Activated CD8-positive, alpha-beta T cell treated with anti-CD3 and anti-CD28 coated beads for 36 hours (primary cell): ENCODE data around the gene LGALS3BP. TPM values are rescaled to one million over a fixed set of nuclear protein-coding genes. Genes with fewer than 3 reads are reported as not detected.

Experiments used
- ATAC-seq: fragments of 200-7000 bp; cut with Tn5 transposase; one replicate; pipeline ENCODE4 v1.10.0; 2021; ENCODE audit warnings: mild to moderate bottlenecking, moderate library complexity
- CTCF ChIA-PET: fragments of 350-600 bp; sonication (Branson Sonifier 250); formaldehyde crosslinking; loops from one replicate; lab custom pipeline; 2021; ENCODE audit warnings: antibody characterized with exemption; lab: Charles Lee
- POLR2A ChIA-PET: fragments of 350-600 bp; sonication (Branson Sonifier 250); formaldehyde crosslinking; loops from one replicate; lab custom pipeline; 2021; ENCODE audit warnings: antibody characterized with exemption; lab: Charles Lee
- DNase-seq: peaks from one replicate; pipeline ENCODE4 v3.0.0-alpha.2; 2020
- H3K27ac Mint-ChIP-seq: one replicate; pipeline ENCODE4 v1.8.0; 2021; ENCODE audit warnings: mild to moderate bottlenecking, mixed read lengths
- H3K27me3 Mint-ChIP-seq: one replicate; pipeline ENCODE4 v1.8.0; 2021; ENCODE audit warnings: mixed read lengths
- H3K36me3 Mint-ChIP-seq: one replicate; pipeline ENCODE4 v1.8.0; 2021; ENCODE audit warnings: low read depth, mixed read lengths
- H3K4me1 Mint-ChIP-seq: one replicate; pipeline ENCODE4 v1.8.0; 2021; ENCODE audit warnings: low read depth, mixed read lengths
- H3K4me3 Mint-ChIP-seq: one replicate; pipeline ENCODE4 v1.8.0; 2021; ENCODE audit warnings: mild to moderate bottlenecking, moderate library complexity, mixed read lengths
- H3K9me3 Mint-ChIP-seq: one replicate; pipeline ENCODE4 v1.8.0; 2021; ENCODE audit warnings: mixed read lengths
- CTCF ChIP-seq: fragments of 200-600 bp; IDR thresholded peaks from one replicate; pipeline ENCODE4 v1.8.0; 2022; ENCODE audit warnings: antibody characterized with exemption, mild to moderate bottlenecking
- intact Hi-C: fragments of 100-400 bp; cut with micrococcal nuclease; formaldehyde crosslinking; loops from one replicate; pipeline ENCODE4 v1.10.0; 2022
- total RNA-seq, 2 experiments: library from RNA; stranded (reverse); gene quantifications; one replicate each; pipeline ENCODE4 v1.2.3, GENCODE V29; 2021

The LGALS3BP gene
- total RNA-seq, 2 experiments from 2014 or later: 41.4 to 50.8 TPM

- Mint-ChIP-seq H3K36me3 (peaks cover 3% of the 10 kb centered on the region), H3K27ac (no peak overlapping the region), H3K9me3 (no peaks in the 10 kb centered on the region), H3K27me3 (no peaks in the 10 kb centered on the region), H3K4me1 (peaks cover 7% of the 10 kb centered on the region), H3K4me3 (no peak overlapping the region)
- ATAC-seq: no peak
- TF ChIP-seq CTCF: no peak
- no peak for DNase-seq
- ChIA-PET CTCF (interaction anchor here (0.6 to 2.9 kb wide), 27 partner anchors 8 to 475 kb away, joined by 3 to 34 read pairs (median 5); partner anchors contain the start of genes ENGASE and LGALS3BP), POLR2A (interaction anchor here (1.0 kb wide), 2 partner anchors 103 to 123 kb away, joined by 3 read pairs; no protein-coding TSS in a partner anchor)
- intact Hi-C loops: loop anchor here (5.0 kb wide), 1 partner anchor 105 kb away; no protein-coding TSS in a partner anchor
Observed at GRCh38 chr17:78971756-78972506, 7.8 kb downstream of the LGALS3BP start.

- DNase-seq (peak; percentile 91), ATAC-seq (peak; percentile 80)
- no peaks in the 10 kb centered on the region for H3K27me3 Mint-ChIP-seq
- H3K9me3 Mint-ChIP-seq: no peaks in the 10 kb centered on the region
- peaks cover 5% of the 10 kb centered on the region for H3K4me1 Mint-ChIP-seq
- TF ChIP-seq CTCF: peak; percentile 95
- H3K36me3 Mint-ChIP-seq: peaks cover 3% of the 10 kb centered on the region
- no peak overlapping the region for H3K27ac Mint-ChIP-seq
- ChIA-PET POLR2A (interaction anchor here (1.0 kb wide), 2 partner anchors 102 to 122 kb away, joined by 3 read pairs; no protein-coding TSS in a partner anchor), CTCF (interaction anchor here (0.6 to 2.9 kb wide), 28 partner anchors 9 to 474 kb away, joined by 3 to 34 read pairs (median 5); partner anchors contain the start of genes CEP295NL, ENGASE and LGALS3BP)
- intact Hi-C loops: loop anchor here (5.0 kb wide), 1 partner anchor 104 kb away; no protein-coding TSS in a partner anchor
- no peak overlapping the region for H3K4me3 Mint-ChIP-seq
Observed at GRCh38 chr17:78970834-78971755, 8.6 kb downstream of the LGALS3BP start.

- intact Hi-C loops: loop anchor here (5.0 kb wide), 1 partner anchor 103 kb away; no protein-coding TSS in a partner anchor
- Mint-ChIP-seq H3K36me3 (peaks cover 3% of the 10 kb centered on the region), H3K27ac (no peak overlapping the region), H3K4me3 (no peak overlapping the region), H3K27me3 (no peaks in the 10 kb centered on the region), H3K4me1 (peaks cover 5% of the 10 kb centered on the region), H3K9me3 (no peaks in the 10 kb centered on the region)
- ChIA-PET CTCF (interaction anchor here (1.2 to 2.9 kb wide), 4 partner anchors 10 to 122 kb away, joined by 3 to 34 read pairs (median 16); partner anchors contain the start of genes CEP295NL and LGALS3BP), POLR2A (interaction anchor here (0.6 kb wide), 1 partner anchor 84 kb away, joined by 3 read pairs; no protein-coding TSS in a partner anchor)
- no peak for TF ChIP-seq CTCF
- DNase-seq (no peak), ATAC-seq (no peak)
Observed at GRCh38 chr17:78969865-78970264, 9.9 kb downstream of the LGALS3BP start.

- TF ChIP-seq CTCF: no peak
- intact Hi-C loops: no loop called here
- Mint-ChIP-seq H3K27ac (no peak overlapping the region), H3K4me3 (no peak overlapping the region), H3K36me3 (peaks cover 3% of the 10 kb centered on the region), H3K27me3 (no peaks in the 10 kb centered on the region), H3K9me3 (no peaks in the 10 kb centered on the region), H3K4me1 (peaks cover 5% of the 10 kb centered on the region)
- ChIA-PET POLR2A (interaction anchor here (0.9 kb wide), 1 partner anchor 42 kb away, joined by 3 read pairs; the partner anchor contains the start of gene TIMP2), CTCF (no interaction called here)
- ATAC-seq (no peak), DNase-seq (no peak)
Observed at GRCh38 chr17:78967782-78968362, 11.9 kb downstream of the LGALS3BP start.
